PFSK-1 (cell line): ENCODE data around the gene PODN.

Experiments
- FOXP2 ChIP-seq: optimal IDR thresholded peaks from 2 replicates; pipeline ENCODE3; 2011; ENCODE audit warnings: borderline replicate concordance, control low read depth, inconsistent platforms; ENCODE audit not compliant: insufficient read depth; ENCODE audit errors: extremely low read length, extremely low read depth
- POLR2AphosphoS5 ChIP-seq: IDR thresholded peaks from 2 replicates; pipeline ENCODE4 v1.6.1; 2012; ENCODE audit warnings: low read depth, mild to moderate bottlenecking, control low read depth, low read length, moderate library complexity
- REST ChIP-seq, 2 experiments: IDR thresholded peaks; 2 replicates each; pipeline versions ENCODE4 v1.6.1 to v1.8.0; 2011 to 2012; ENCODE audit warnings: low read depth in 2 of 2, low read length in 2 of 2, control low read depth in 1 of 2, inconsistent platforms in 1 of 2, mild to moderate bottlenecking in 1 of 2, moderate library complexity in 1 of 2; ENCODE audit not compliant: insufficient read depth in 1 of 2
- SIN3A ChIP-seq: IDR thresholded peaks from 2 replicates; pipeline ENCODE4 v1.6.1; 2012; ENCODE audit warnings: mild to moderate bottlenecking, low read length, moderate library complexity, borderline replicate concordance; ENCODE audit not compliant: insufficient read depth
- TAF1 ChIP-seq: IDR thresholded peaks from 2 replicates; pipeline ENCODE4 v1.6.1; 2012; ENCODE audit warnings: low read length, control low read depth, borderline replicate concordance; ENCODE audit not compliant: insufficient read depth

Gene PODN

GRCh38 chr1:53114090-53114489, 52.1 kb downstream of the PODN start:
- TF ChIP-seq TAF1: no peak

GRCh38 chr1:53114581-53115400, 52.8 kb downstream of the PODN start:
- TF ChIP-seq SIN3A: no peak
- TF ChIP-seq REST (IDR thresholded peaks at IDR 0.05; ENCODE audit: insufficient read depth in 1 of 2, low read depth in 2 of 2, low read length in 2 of 2): no peak
- TF ChIP-seq TAF1: no peak
- TF ChIP-seq FOXP2: no peak
- no peak for TF ChIP-seq POLR2AphosphoS5

GRCh38 chr1:53115403-53116306, 53.6 kb downstream of the PODN start:
- TF ChIP-seq FOXP2 (no peak), SIN3A (no peak), REST (IDR thresholded peaks at IDR 0.05; ENCODE audit: insufficient read depth in 1 of 2, low read depth in 2 of 2, low read length in 2 of 2) (no peak), POLR2AphosphoS5 (no peak), TAF1 (no peak)

GRCh38 chr1:53116307-53116810, 54.3 kb downstream of the PODN start:
- TF ChIP-seq REST (IDR thresholded peaks at IDR 0.05; ENCODE audit: insufficient read depth in 1 of 2, low read depth in 2 of 2, low read length in 2 of 2) (no peak), TAF1 (no peak), FOXP2 (no peak), POLR2AphosphoS5 (no peak), SIN3A (no peak)

- TF ChIP-seq FOXP2: no peak
- TF ChIP-seq SIN3A: no peak
- TF ChIP-seq REST (IDR thresholded peaks at IDR 0.05; ENCODE audit: insufficient read depth in 1 of 2, low read depth in 2 of 2, low read length in 2 of 2): no peak
- no peak for TF ChIP-seq TAF1
- no peak for TF ChIP-seq POLR2AphosphoS5
Measured at GRCh38 chr1:53116933-53117600, 55.1 kb downstream of the PODN start.
